Measurements from ENCODE around the gene FKBP4.

FKBP4 gene

DNA sequence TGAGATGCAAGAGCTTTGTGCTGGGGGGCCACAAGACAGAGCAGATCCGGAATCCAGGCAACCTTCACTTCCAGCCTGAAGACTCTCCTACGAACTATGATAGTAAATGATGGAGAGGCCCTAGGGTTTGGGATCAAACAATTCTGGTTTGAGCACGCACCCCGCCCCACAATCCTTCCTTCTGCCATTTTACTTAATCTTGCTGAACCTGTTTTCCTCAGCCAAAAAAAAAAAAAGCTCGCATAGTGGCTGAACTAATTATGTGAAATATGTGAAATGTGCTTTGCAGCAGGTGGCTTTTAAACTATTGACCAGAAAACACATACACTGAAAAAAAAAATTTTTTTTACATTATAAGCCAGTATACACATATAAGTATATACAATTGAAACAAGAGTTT lies 17.0 kb downstream of the FKBP4 start:
- TF ChIP-seq, protein P1, sequence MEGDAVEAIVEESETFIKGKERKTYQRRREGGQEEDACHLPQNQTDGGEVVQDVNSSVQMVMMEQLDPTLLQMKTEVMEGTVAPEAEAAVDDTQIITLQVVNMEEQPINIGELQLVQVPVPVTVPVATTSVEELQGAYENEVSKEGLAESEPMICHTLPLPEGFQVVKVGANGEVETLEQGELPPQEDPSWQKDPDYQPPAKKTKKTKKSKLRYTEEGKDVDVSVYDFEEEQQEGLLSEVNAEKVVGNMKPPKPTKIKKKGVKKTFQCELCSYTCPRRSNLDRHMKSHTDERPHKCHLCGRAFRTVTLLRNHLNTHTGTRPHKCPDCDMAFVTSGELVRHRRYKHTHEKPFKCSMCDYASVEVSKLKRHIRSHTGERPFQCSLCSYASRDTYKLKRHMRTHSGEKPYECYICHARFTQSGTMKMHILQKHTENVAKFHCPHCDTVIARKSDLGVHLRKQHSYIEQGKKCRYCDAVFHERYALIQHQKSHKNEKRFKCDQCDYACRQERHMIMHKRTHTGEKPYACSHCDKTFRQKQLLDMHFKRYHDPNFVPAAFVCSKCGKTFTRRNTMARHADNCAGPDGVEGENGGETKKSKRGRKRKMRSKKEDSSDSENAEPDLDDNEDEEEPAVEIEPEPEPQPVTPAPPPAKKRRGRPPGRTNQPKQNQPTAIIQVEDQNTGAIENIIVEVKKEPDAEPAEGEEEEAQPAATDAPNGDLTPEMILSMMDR (IDR thresholded peaks at IDR 0.05; ENCODE audit: low read depth, low read length, missing control alignments): no peak
- DNase-seq (ENCODE audit: low read depth): no peak
- peak overlapping the region; percentile 82 for H3K4me3 ChIP-seq (ENCODE audit: low read depth, low read length)
- in situ Hi-C loops (cut with HindIII; ENCODE audit: low sequenced_read_pairs): no loop called here

DNA sequence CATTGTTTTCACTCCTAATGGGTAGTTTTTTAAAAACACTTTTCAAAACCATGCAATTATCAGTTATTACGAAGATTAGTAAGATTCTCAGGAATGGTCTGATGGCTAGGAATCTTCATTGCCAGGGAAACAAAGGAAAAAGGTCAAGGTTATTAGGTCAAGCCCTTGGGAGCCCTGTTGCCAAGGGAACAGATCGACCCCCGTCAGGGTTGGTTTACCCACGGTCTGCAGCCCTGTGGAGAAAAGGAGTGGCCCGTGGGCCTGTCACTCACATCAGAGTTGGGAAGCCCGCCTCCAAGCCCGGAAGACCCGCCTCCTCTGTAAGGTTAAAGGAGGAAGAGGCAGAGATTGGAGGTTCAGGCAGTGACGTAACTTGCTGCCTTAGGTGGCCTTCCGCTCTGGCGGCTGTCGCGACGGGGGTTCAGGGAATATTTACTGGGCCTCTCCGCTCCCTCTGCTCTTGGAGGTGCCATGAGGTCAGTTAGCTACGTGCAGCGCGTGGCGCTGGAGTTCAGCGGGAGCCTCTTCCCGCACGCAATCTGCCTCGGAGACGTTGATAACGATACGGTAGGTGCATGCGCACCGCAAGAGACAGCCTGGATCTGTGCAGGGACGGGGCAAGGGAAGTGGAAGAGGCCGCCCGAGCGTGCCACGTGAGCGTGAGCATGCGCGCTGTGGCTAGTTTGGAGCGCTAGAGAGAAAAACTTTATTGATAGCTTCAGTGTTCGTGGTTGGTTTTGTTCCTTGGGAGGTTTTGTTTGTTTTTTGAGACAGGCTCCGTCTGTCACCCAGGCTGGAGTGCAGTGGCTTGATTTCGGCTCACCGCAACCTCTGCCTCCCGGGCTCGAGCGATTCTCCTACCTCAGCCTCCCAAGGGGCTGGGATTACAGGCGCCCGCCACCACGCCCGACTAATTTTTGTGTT lies 17.8 kb downstream of the FKBP4 start, which contains the start of gene ITFG2:
TSS of gene ITFG2 (plus strand) at position 379 of the 924 bp plus-strand sequence. CDS start at position 472, 93 bp downstream.
- H3K4me3 ChIP-seq (ENCODE audit: low read depth, low read length): peak within 1 kb of the TSS; percentile 82
- in situ Hi-C loops (cut with HindIII; ENCODE audit: low sequenced_read_pairs): no loop called here
- peak; percentile 95 for DNase-seq (ENCODE audit: low read depth)
- TF ChIP-seq, protein P1 (IDR thresholded peaks at IDR 0.05; ENCODE audit: low read depth, low read length, missing control alignments): no peak

DNA sequence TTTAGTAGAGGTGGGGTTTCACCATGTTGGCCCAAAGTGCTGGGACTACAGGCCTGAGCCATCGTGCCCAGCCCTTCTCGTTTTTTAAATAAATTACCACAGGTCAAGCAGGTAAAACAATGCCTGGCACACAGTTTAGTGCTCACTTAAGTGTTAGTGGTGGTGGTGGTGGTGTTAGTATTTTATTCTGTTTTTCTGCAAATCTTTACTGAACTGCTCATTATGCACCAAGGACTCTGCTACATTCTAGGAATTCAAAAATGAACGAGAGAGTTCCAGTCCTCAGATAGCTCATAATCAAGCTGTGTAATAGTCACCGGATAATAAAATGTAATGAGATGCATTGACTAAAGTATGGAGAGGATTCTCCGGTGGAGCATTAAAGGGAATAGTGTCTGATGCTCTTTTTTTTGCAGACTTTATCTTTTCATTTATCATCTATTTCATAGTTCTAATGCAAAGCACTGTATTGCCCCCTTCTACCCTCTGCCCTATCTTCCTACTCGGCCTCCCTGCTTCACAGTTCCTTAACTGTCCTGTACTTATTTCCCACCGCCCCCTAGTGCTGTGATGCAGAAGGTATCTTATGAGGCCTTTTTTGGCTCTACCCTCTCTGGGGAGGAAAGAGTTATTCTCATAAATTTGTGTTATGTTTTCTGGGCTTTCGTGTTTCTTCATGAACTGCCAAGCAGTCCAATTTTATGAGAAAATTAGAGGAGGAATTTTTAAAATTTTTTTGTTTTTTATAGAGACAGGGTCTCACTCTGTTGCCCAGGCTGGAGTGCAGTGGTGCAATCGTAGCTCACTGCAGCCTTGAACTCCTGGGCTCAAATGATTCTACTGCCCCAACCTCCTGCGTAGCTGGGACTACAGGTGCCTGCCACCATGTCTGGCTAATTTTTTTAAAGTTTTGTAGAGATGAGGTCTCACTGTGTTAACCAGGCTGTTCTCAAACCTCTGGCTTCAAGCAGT lies 18.7 kb downstream of the FKBP4 start:
- H3K4me3 ChIP-seq (ENCODE audit: low read depth, low read length): peak overlapping the region; percentile 82
- TF ChIP-seq, protein P1 (IDR thresholded peaks at IDR 0.05; ENCODE audit: low read depth, low read length, missing control alignments): peak; percentile 84
- in situ Hi-C loops (cut with HindIII; ENCODE audit: low sequenced_read_pairs): no loop called here
- no peak for DNase-seq (ENCODE audit: low read depth)

DNA sequence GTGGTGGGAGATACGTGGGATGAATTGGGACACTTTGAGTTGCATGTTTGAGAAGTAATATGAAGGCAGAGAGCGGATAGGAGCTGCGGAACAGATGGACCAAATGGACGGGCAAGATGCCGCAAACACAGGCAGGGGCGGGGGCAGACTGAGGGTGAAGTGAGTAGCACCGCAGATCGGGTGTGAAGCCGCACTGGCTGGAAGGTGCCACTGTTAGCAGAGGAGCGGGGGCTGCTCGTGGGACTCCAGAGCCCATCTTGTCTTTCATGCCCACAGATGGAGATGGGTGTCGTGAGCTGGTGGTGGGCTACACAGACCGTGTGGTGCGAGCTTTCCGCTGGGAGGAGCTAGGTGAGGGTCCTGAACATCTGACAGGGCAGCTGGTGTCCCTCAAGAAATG lies 25.0 kb downstream of the FKBP4 start:
- no peak overlapping the region for H3K4me3 ChIP-seq (ENCODE audit: low read depth, low read length)
- in situ Hi-C loops (cut with HindIII; ENCODE audit: low sequenced_read_pairs): no loop called here
- TF ChIP-seq, protein P1 (IDR thresholded peaks at IDR 0.05; ENCODE audit: low read depth, low read length, missing control alignments): no peak
- DNase-seq (ENCODE audit: low read depth): no peak

DNA sequence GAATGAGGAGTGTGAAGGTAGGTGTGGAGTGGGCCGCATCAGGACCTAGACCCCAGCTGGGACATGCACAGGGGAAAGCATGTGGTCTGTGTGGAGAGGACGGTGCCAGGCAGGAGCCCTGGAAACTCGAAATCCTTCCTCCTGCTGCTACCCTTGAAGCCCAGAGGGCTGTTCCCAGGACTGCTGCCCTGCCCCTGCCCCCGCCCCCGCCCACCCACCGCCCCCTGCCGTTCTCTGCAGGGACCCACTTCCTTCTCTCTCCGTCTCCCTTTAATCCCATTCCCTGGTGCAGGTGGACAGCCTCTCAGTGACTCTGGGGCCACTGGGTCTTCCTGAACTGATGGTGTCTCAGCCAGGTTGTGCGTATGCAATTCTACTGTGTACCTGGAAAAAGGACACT lies 25.7 kb downstream of the FKBP4 start:
- TF ChIP-seq, protein P1 (IDR thresholded peaks at IDR 0.05; ENCODE audit: low read depth, low read length, missing control alignments): no peak
- in situ Hi-C loops (cut with HindIII; ENCODE audit: low sequenced_read_pairs): no loop called here
- H3K4me3 ChIP-seq (ENCODE audit: low read depth, low read length): no peak overlapping the region
- no peak for DNase-seq (ENCODE audit: low read depth)

DNA sequence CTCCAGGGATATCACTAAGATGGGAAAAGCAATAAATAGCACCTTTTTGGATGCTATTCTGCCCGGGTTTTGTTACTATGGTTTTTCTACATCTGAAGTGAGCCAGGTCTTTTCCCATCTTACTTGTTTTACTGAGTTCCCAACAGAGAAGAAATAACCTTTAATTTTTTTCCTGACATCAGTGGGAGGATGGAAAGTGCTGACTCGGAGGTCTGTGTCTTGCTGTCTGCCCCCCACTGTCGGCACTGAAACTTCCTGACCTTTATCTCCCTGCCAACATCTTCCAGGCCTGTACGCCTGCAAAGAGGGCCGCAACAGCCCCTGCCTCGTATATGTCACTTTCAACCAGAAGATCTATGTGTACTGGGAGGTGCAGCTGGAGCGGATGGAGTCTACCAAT lies 28.7 kb downstream of the FKBP4 start:
- TF ChIP-seq, protein P1 (IDR thresholded peaks at IDR 0.05; ENCODE audit: low read depth, low read length, missing control alignments): no peak
- H3K4me3 ChIP-seq (ENCODE audit: low read depth, low read length): no peak overlapping the region
- DNase-seq (ENCODE audit: low read depth): no peak
- in situ Hi-C loops (cut with HindIII; ENCODE audit: low sequenced_read_pairs): no loop called here

Data from astrocyte of the cerebellum (primary cell).